Measurements from ENCODE around the gene TOPAZ1.
A peak's percentile ranks its signal among the peaks of the same experiment; 100 is the strongest.

TOPAZ1 gene

DNA sequence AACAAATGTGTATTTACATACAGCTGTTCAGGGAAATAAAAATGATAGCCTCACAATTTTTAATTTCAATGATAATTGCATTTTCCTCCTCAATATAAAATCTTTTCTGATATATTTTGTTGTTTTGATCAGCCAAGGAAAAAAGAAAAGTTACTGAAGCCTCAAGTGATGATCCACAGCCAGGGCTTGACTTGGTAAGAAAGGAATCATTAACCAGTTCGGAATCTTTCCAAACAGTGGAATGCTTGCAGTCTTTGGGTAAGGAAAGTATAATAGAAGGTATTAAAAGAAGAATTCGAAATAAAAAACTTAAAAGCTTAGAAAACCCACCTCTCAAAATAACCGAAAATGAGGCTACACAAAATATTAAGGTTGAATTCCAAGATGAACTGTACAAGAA lies 1.0 kb downstream of the TOPAZ1 start:
- DNase-seq = no peak

DNA sequence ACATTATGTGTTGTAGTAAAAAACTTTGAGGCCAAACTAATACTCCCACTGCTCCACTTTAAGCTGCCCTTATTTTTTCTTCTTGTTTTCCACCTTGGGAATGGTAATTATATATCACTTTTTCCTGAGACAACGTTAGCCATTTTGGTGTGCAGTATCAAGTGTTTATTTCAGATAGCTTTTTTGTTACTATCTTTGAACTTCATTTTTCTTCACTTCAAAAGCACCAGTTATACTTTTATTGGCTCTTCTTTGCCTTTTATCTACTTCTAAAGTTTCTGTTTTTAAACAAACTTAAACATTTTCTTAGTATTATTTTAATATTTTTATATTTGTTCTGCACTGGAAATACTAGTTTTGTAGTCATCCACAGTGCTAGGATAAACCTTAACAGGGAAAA lies 6.5 kb downstream of the TOPAZ1 start:
- DNase-seq = no peak

DNA sequence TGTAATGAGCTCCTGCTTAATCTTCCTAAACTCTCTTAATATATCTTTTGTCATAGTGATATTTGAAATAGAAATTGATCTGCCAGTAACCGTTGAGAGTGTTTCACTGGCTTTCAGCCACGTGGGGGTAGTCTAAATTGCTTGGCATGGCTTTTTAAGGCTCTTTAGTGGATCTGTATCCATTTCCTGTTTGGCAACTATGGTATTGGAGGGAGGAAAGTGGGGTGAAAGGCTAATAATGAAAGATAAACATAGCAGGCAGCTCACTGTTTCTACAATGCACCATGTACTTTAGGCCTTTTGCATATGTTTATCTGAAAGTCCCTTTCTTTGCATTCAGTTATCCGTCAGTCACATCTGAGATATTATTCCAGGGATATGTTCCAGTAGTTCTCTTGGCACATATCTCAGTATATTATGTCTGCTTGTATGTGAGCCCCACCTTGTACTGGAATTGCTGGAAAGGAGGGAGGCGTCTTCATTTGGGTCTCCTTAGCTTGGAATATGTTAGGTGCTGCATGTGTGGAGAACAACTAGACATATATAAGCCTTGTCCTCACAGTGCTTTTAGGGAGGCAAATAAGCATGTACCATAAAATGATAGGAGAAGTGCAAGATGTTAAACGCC lies 10.8 kb downstream of the TOPAZ1 start:
- no peak for DNase-seq

DNA sequence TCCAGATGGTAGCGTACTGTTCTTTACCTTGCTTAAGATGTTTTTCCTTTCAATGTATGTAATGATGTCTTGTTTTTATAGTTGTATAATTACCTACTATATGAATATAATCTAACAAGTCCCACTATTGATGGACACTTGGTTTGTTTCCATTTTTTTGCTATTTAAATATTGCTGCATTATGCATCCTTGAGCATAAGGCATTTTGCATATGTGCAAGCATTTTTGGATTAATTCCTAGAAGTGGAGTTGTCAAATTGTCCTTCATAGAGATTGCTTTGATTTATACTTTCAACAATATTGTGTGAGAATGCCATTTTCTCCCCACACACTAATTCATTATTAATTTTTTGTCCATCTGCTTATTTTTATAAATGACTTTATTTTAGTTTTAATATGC lies 17.7 kb downstream of the TOPAZ1 start:
- DNase-seq = no peak

DNA sequence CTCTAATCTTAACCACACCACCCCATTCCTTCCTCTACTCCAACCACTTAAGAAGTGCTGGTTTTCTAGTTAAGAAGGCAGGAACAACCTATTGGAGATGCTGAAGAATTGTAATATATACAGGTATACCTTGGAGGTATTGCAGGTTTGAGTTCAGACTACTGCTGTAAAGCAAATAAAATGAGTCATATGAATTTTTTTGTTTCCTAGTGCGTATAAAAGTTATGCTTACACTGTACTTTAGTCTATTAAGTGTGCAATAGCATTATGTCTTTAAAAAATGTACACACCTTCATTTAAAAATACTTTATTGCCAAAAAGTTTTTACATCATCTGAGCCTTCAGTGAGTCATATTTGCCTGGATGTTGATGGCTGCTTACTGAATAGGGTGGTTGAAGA lies 22.5 kb downstream of the TOPAZ1 start:
- no peak for DNase-seq

DNA sequence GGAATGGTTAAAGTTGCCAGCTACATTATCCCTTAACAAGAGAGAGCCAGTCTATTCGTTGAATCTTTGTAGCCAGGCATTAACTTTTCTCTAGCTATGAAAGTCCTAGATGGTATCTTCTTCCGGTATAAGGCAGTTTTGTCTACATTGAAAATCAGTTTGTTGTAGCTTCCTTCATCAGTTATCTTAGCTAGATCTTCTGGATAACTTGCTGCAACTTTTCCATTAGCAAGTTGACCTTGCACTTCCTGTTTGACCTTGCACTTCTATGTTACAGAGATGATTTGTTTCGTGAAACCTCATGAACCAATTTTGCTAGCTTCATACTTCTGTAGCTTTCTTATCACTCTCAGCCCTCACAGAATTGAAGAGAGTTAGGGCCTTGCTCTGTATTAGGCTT lies 24.1 kb downstream of the TOPAZ1 start:
- no peak for DNase-seq

DNA sequence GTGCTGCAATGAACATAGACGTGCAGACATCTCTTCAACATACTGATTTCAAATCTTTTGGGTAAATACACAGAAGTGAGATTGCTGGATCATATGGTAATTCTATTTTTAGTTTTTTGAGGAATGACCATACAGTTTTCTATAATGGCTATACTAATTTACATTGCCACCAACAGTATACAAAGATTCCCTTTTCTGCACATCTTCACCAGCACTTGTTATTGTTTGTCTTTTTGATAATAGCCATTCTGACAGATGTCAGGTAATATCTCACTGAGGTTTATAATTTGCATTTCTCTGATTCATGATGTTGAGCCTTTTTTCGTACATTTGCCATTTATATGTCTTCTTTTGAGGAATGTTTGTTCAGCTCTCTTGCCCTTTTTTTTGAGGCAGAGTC lies 30.5 kb downstream of the TOPAZ1 start:
- DNase-seq = no peak

DNA sequence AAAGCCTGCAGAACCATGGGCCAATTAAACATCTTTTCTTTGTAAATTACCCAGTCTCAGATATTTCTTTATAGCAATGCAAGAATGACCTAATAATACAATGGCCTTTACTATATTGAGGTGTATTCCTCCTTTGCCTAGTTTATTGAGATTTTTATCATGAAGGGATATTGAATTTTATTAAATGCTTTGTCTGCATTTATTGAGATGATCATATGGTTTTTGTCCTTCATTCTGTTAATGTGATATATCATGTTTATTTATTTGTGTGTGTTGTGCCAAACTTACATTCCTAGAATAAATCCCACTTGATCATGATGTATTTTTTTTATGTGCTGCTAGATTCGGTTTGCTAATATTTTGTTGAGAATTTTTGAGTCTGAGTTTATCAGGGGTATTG lies 36.2 kb downstream of the TOPAZ1 start:
- no peak for DNase-seq

DNA sequence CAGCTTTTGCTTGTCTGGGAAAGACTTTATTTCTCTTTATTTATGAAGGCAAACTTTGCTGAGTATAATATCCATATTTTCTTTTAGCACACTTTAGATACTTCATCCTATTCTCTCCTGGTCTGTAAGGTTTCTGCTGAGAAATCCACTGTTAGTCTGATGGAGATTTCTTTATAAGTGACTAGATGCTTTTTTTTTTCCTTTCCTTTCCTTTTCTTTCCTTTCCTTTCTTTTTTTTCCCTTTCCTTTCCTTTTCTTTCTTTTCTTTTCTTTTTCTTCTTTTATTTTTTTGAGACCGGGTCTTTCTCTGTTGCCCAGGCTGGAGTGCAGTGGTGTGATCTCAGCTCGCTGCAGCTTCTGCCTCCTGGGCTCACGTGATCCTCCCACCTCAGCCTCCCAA lies 38.4 kb downstream of the TOPAZ1 start:
- no peak for DNase-seq

DNA sequence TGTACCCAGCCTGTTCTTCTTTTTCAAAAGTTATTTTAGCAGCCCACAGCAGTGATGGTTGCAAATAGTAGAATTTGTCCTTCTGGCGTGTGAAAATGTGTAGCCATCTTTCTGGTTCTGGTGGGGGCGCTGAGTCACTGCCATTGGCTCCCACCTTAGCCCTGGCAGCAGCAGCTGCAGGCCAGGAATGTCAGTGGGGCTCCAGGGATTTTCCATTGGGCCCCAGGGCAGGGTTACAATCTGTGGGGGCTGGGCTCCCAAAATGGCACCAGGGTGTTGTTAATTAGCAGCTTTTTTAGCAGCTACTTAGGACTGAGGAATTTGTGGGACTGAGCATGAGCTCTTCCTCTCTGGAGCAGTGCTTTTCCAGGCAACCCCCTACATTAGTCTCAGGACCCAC lies 38.9 kb downstream of the TOPAZ1 start:
- DNase-seq = no peak

DNA sequence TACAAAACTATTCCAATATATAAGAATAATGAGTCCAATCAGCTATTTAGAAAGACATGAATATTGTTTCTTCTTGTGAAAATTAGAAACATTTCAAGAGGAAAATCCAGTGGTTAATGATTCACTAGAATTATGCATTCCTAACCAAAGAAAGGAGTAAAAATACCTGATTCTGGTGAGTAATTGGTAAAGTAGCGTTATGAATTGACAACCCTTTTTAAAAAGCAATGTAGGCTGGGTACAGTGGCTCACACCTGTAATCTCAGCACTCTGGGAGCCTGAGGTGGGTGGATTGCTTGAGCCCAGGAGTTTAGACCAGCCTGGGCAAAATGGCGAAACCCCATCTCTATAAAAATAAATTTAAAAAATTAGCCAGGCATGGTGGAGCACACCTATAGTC lies 43.3 kb downstream of the TOPAZ1 start:
- DNase-seq = no peak

DNA sequence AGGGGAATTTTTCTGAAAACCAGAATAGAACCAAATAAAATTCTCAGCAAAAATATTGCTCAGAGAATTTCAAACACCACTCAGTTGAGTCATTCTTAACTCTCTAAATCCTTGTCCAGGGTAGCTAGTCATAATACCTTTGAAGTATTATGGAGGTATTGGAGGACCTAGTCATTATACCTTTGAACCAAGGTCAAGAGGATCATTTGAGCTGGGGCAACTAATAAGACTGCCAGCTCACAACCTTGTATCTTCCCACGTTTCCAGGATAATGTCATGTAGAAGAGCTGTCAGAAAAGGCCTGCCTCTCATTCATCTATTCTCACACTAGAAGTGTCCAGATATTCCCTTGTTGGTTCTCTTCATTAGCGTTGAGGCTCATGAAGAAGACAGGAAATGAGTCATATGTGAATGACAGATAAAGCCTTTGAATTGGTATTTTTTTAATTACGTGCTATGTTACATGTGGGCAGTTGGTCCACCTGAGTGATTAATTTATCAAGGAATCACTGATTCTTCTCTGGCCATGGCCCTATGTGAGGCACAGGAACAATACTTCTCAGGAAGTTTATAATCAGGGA lies 48.3 kb downstream of the TOPAZ1 start:
- no peak for DNase-seq

DNA sequence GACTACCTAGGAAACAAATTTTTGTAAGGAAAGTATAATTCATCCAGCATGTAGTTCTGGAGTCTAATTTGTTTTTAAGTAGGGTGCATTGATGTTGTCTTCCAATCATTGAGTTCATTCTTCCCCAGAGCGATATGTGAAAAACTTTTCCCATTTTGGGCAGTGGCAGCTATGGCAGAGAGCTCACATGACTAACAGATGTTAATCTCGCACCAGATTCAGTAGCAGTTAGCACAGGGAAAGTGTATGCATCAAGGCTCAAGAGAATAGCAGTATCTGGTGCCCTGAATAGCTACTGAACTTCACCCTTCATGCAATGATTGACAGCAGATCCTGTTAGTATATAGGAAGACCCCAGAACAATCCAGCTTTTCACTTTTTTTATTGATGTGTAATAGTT lies 50.6 kb downstream of the TOPAZ1 start:
- no peak for DNase-seq

DNA sequence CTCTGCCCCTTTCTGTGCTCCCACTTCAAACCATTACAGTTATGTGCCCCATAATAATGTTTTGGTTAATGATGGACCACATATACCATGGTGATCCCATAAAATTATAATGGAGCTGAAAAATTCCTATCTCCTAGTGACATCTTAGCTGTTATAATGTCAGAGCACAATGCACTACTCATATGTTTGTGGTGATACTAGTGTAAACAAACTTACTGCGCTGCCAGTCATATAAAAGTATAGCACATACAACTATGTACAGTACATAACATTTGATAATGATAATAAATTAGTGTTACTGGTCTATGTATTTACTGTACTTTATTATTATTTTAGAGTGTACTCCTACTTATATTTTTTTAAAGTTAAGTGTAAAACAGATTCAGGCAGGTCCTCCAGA lies 51.3 kb downstream of the TOPAZ1 start:
- DNase-seq = no peak

DNA sequence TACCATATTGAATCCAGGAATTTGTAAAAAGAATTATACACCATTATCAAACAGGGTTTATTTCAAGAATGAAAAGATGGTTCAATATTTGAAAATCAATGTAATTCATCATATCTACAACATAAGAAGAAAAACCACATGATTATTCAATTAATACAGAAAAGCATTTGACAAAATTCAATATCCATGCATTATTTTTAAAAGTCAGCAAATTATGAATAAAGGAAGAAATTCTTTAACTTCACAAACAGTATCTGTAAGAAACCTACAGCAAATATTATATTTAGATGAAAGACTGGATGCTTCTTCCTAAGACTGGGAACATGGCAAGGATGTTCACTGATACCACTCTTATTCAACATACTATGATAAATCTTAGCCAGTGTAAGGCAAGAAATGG lies 55.6 kb downstream of the TOPAZ1 start:
- no peak for DNase-seq

DNA sequence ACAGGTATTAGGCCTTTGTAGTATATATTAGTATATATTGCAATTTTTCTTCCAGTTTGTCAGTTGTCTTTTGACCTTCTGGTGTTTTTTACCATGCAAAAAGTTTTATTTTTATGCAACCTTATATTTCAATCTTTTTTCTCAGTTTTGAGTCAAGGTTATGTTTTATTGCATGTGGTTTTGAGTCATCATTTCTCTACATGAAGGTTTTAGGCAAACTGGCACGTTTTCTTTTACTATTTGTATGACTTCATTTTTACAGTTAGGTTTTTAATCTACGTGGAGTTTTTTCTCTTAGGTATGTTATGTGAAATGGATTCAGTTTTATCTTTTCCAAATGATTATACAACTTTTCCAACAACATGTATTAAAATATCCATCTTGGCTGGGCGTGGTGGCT lies 60.1 kb downstream of the TOPAZ1 start:
- no peak for DNase-seq

DNA sequence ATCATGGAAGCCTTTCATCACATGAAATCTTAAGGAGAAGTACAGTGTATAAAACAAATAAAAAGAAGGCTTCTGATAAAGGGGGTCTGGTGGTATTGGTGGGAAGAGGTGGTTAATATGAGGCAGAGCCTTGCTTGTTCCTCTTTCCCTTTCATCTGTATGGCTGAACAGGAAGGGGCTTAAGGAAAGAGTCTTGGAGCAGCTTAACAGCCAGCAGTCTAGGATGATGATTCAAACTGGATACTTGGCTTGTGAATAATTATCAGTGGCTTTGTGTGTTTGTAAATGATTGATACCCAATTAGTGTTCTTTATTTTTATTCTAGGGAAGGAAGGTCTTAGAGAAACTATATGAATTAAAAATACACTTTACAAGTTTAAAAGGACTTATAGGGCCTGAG lies 67.8 kb downstream of the TOPAZ1 start:
- no peak for DNase-seq

DNA sequence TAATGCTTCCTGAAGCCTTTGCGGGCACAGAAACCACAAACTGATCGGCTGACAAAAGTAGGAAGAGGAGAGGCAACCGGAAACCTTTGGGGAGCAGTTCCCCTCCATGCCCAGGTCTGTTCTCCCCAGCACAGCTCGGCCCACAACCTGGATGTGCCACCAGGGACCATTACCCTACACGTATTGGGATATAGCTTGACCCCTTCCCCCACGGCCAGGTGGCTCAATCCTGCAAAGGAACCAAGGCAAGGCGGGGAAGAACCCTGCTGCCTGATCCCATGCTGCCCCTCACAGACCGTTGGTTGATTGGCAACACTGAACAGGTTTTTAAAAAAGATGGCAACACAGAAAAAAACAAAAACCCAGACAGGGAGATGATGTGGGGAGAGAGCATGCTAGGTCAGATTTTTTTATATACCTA lies 77.2 kb downstream of the TOPAZ1 start:
- no peak for DNase-seq

DNA sequence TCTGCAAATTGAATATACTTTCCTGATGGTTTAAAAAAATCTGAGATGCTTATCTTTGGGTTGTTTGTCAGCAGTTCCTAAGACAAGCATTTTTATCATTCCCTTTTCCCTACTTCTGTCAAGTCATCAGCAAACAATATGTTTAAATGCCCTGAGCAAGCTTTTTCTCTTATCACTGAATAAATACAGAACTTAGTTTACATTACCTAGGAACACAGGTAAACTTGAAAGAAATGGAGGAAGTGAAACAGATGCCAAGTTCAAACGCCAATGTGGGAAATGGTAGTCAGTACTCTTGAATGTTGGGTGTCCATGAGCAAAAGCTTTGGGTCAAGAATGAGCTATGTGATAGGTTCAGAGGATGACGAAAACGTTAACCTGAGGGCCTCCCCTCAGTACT lies 79.6 kb downstream of the TOPAZ1 start:
- no peak for DNase-seq

DNA sequence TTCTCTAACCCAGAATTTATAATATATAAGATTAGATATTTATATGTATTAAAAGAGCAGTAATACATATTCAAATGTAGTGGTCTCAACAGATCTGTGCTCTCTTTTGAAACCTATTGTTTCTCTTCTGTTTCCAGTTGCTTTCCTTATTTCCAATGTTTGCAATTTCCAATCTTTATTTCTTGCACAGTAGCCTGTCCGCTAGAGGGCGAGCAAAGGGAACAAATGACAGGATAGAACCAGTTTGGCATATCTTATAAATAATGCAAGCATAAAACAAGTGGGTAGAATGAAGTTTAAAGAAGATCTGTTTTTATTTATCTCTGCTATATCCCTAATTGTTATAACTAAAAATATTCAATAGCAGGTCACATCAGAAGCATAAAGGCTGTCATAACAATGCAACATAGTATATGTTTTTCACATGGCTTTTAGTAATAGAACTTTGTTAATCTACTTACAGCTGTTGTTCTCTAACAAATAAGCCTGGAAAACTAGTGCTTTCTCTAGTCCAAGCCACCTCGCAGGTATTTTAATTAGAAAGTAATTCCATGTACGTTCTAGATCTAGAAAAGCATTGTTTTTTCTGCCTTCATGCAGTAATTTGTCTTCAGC lies 81.8 kb downstream of the TOPAZ1 start:
- peak in 30 of 51 donors; percentile 1 to 65 (median 20) for DNase-seq

DNA sequence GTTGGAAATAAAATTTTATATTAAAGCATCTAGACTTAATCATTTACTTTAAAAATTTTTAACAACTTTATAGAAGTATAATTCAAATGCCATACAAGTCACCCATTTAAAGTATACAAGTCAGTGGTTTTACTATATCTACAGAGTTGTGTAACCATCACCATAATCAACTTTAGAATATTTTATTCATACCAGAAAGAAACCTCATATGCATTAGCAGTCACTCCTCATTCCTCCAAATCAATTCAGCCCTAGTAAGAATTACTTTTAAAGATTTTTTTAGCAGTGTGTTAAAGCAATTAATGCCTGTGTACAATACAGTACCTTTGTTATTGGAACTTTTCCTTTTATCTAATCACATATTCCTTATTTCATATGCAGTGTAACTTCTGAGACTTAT lies 82.9 kb downstream of the TOPAZ1 start:
- DNase-seq = no peak

DNA sequence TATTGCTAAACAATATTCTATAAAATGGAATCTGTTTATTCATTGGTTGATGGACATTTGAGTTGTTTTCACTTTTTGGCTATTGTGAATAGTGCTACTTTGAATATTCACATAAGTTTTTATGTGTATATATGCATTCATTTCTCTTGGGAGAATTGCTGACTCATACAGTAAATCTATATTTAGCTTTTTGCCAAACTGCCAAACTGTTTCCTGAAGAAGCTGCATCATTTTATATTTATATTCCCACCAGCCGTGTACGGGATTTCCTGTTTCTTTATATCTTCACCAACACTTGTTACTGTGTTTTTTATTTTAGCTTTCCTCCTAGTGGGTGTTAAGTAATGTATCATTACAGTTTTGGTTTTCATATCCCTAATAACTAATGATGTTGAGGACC lies 84.3 kb downstream of the TOPAZ1 start:
- DNase-seq = no peak

DNA sequence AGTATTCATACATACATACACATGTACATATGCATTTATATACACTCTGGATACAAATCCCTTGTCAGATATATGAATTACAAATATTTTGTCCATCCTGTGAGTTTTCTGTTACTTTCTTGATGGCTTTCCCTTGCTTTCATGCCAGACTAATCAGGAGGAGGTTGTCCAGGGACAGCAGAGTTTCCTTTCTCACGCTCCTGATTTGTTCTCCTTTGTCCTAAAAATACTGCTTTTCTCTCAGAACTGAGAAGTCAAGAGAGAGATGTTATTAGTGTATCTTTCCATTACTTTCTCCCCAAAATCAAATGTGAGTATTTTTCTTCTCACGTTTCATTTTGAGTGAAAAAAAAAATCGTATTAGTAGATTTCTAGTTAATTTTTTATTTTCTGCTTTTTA lies 84.8 kb downstream of the TOPAZ1 start:
- no peak for DNase-seq

DNA sequence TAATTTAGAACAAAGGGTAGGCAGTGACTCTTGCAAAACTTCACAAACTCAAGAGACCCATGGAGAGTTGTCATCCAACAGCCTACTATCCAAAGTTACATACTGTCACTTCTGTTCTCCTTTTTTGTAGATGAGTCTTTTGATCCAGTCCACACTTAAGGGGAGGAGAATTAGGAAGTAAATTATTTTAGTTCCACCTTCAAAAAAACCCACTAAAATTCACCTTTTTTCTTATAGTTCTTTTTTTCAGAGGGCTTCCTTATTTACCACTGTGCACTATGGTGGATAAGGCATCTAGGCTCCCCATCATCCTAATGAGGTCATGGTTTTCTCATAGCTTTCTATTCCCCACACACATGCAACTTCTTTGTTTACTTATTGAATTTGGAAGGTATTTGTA lies 88.3 kb downstream of the TOPAZ1 start:
- no peak for DNase-seq
